Activated B cell treated with CpG ODN at 0.5 μM for 24 hours (primary cell): ENCODE results near the gene PIR. TPM values are rescaled to one million over a fixed set of nuclear protein-coding genes. Genes with fewer than 3 reads are reported as not detected.

ENCODE experiments used
- ATAC-seq: fragments of 200-7000 bp; cut with Tn5 transposase; one replicate; pipeline ENCODE4 v1.10.0; 2021; ENCODE audit warnings: low read depth, mild to moderate bottlenecking, moderate library complexity
- CTCF ChIA-PET: fragments of 350-600 bp; sonication (Branson Sonifier 250); formaldehyde crosslinking; loops from one replicate; lab custom pipeline; 2021; ENCODE audit warnings: antibody characterized with exemption; lab: Charles Lee
- POLR2A ChIA-PET: fragments of 350-600 bp; sonication (Branson Sonifier 250); formaldehyde crosslinking; loops from one replicate; lab custom pipeline; 2021; ENCODE audit warnings: antibody characterized with exemption; lab: Charles Lee
- DNase-seq: peaks from one replicate; pipeline ENCODE4 v3.0.0; 2022
- H3K27ac Mint-ChIP-seq: one replicate; pipeline ENCODE4 v1.8.0; 2020; ENCODE audit warnings: mixed read lengths
- H3K27me3 Mint-ChIP-seq: one replicate; pipeline ENCODE4 v1.8.0; 2021; ENCODE audit warnings: mixed read lengths
- H3K36me3 Mint-ChIP-seq: one replicate; pipeline ENCODE4 v1.8.0; 2021; ENCODE audit warnings: low read depth, mixed read lengths
- H3K4me1 Mint-ChIP-seq: one replicate; pipeline ENCODE4 v1.8.0; 2021; ENCODE audit warnings: mixed read lengths
- H3K4me3 Mint-ChIP-seq: one replicate; pipeline ENCODE4 v1.8.0; 2020; ENCODE audit warnings: mild to moderate bottlenecking, mixed read lengths
- H3K9me3 Mint-ChIP-seq: one replicate; pipeline ENCODE4 v1.8.0; 2020; ENCODE audit warnings: mixed read lengths
- intact Hi-C: fragments of 100-400 bp; cut with micrococcal nuclease; formaldehyde crosslinking; loops from one replicate; pipeline ENCODE4 v1.15.1; 2024
- total RNA-seq: library from RNA; stranded (reverse); gene quantifications from 2 replicates; pipeline ENCODE4 v1.2.3, GENCODE V29; 2022
- TF ChIP-seq, protein P1 (sequence below): fragments of 200-600 bp; IDR thresholded peaks from one replicate; pipeline ENCODE4 v1.8.0; 2022; ENCODE audit warnings: antibody characterized with exemption, mild to moderate bottlenecking

Gene PIR
- total RNA-seq, 1 donor from 2014 or later: 0.82 TPM

DNA sequence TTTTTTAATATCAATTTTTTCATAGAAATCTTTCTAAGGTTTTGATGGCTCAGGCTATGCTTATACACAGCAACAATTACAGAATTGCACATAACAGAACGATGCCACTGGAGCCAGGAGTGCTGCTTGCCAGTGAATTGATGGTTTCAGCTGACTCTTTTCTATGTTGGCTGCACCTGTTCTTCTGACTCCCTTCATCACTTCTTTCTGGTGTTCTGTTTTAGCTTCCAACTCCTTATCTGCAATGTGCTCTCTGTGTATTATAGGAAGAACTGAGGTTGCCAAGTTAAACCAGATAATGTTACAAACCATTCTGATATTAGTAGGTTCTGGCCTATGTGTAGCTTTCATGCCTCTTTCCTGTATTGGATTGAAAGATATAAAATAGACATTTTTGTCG is 97.3 kb downstream of the PIR start:
- ChIA-PET POLR2A (no interaction called here), CTCF (no interaction called here)
- no peak overlapping the region for H3K27ac Mint-ChIP-seq
- intact Hi-C loops: no loop called here
- no peaks in the 10 kb centered on the region for H3K9me3 Mint-ChIP-seq
- H3K4me3 Mint-ChIP-seq: no peak overlapping the region
- H3K36me3 Mint-ChIP-seq: no peaks in the 10 kb centered on the region
- ATAC-seq (no peak), DNase-seq (no peak)
- no peaks in the 10 kb centered on the region for H3K4me1 Mint-ChIP-seq
- H3K27me3 Mint-ChIP-seq: no peaks in the 10 kb centered on the region
- TF ChIP-seq, protein P1, sequence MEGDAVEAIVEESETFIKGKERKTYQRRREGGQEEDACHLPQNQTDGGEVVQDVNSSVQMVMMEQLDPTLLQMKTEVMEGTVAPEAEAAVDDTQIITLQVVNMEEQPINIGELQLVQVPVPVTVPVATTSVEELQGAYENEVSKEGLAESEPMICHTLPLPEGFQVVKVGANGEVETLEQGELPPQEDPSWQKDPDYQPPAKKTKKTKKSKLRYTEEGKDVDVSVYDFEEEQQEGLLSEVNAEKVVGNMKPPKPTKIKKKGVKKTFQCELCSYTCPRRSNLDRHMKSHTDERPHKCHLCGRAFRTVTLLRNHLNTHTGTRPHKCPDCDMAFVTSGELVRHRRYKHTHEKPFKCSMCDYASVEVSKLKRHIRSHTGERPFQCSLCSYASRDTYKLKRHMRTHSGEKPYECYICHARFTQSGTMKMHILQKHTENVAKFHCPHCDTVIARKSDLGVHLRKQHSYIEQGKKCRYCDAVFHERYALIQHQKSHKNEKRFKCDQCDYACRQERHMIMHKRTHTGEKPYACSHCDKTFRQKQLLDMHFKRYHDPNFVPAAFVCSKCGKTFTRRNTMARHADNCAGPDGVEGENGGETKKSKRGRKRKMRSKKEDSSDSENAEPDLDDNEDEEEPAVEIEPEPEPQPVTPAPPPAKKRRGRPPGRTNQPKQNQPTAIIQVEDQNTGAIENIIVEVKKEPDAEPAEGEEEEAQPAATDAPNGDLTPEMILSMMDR: no peak

DNA sequence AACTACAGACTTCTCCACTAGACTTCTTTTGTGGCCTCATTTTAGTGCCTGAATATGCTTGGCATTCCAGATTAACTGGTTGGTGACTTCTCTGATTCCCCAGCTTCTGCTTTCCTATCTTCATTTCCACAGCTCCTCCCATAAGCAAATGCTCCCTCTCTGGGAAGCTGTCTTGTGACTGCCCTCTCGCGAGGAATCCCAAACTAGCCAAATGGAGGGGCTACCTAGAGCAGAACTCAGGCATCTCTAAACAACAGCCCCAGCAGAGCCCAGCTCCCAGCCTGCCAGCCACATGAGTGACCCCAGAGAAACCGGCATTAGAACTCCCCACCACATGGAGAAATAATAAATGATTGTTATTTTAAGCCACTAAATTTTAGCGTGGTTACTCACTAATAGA is 101.3 kb downstream of the PIR start:
- no peak overlapping the region for H3K27ac Mint-ChIP-seq
- ChIA-PET POLR2A (no interaction called here), CTCF (no interaction called here)
- TF ChIP-seq, protein P1: no peak
- no peaks in the 10 kb centered on the region for H3K36me3 Mint-ChIP-seq
- no peaks in the 10 kb centered on the region for H3K27me3 Mint-ChIP-seq
- DNase-seq (no peak), ATAC-seq (no peak)
- no peak overlapping the region for H3K4me3 Mint-ChIP-seq
- intact Hi-C loops: no loop called here
- H3K4me1 Mint-ChIP-seq: no peaks in the 10 kb centered on the region
- H3K9me3 Mint-ChIP-seq: no peaks in the 10 kb centered on the region

DNA sequence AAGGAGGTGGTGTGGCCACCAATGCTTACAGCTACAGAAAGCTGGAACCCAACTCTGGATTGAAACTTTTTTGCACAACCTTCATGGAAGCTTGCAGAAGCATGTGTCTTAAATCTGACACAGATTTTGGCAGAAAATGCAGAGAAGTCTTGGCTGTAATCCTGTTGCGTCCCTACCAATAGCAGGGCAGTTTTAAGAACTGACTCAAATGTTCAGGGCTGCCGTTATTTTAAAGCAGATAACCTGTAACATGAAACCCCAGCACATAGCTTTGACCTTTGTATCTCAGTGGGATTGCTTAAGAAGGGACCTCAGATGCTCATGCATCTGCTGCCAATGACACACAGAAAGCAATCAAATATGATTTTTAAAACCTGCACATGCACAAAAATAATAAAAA is 108.8 kb downstream of the PIR start, which contains the start of gene VEGFD:
Gene VEGFD, minus strand, starts transcription at position 110 of the 400 bp plus-strand sequence. CDS start 467 bp downstream, outside the sequence.
- ChIA-PET POLR2A (no interaction called here), CTCF (no interaction called here)
- no peak within 1 kb of the TSS for H3K27ac Mint-ChIP-seq
- intact Hi-C loops: no loop called here
- no peak within 1 kb of the TSS for H3K4me3 Mint-ChIP-seq
- DNase-seq (no peak), ATAC-seq (no peak)
- no peaks in the 10 kb centered on the region for H3K27me3 Mint-ChIP-seq
- H3K4me1 Mint-ChIP-seq: no peaks in the 10 kb centered on the region
- TF ChIP-seq, protein P1: no peak
- H3K9me3 Mint-ChIP-seq: no peaks in the 10 kb centered on the region
- no peaks in the 10 kb centered on the region for H3K36me3 Mint-ChIP-seq

- intact Hi-C loops: no loop called here
- Mint-ChIP-seq H3K4me1 (no peaks in the 10 kb centered on the region), H3K9me3 (no peaks in the 10 kb centered on the region), H3K27ac (no peak overlapping the region), H3K27me3 (no peaks in the 10 kb centered on the region), H3K4me3 (no peak overlapping the region), H3K36me3 (no peaks in the 10 kb centered on the region)
- CTCF ChIA-PET: interaction anchor here (0.5 kb wide), 1 partner anchor 85 kb away, joined by 3 read pairs; no protein-coding TSS in a partner anchor
- TF ChIP-seq, protein P1: no peak
- POLR2A ChIA-PET: no interaction called here
- ATAC-seq: no peak
- DNase-seq: no peak
Measured at GRCh38 chrX:15382813-15383212, 110.3 kb downstream of the PIR start.

DNA sequence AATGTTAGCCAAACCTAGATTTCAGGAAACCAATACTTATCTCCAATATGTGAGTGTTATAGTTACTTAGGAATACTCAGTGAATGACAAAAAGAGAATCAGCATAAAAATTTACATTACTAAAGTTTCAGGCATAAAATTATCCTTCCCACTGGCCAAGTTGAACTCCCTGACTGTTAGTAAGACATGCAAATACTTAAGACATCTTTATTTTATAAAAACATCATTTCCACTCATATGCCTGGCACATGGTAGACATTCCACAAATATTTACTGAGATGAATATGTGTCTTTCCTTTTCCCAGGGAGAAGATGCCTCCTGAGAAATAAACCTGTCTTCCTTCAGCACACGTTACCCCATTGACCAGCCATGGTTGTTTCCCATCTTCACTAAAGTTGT is 116.2 kb downstream of the PIR start:
- Mint-ChIP-seq H3K27me3 (no peaks in the 10 kb centered on the region), H3K27ac (no peak overlapping the region), H3K4me1 (no peaks in the 10 kb centered on the region), H3K36me3 (no peaks in the 10 kb centered on the region), H3K4me3 (no peak overlapping the region), H3K9me3 (no peaks in the 10 kb centered on the region)
- TF ChIP-seq, protein P1: no peak
- POLR2A ChIA-PET: no interaction called here
- intact Hi-C loops: no loop called here
- no peak for ATAC-seq
- CTCF ChIA-PET: no interaction called here
- no peak for DNase-seq
